SK-N-SH (cell line): Measurements from ENCODE around the gene RUFY4.

Experiments used
- RCOR1 ChIP-seq: fragments of 150-350 bp; IDR thresholded peaks from 2 replicates; pipeline ENCODE4 v1.6.1; 2017; ENCODE audit warnings: antibody characterized with exemption, low read length
- REST ChIP-seq: IDR thresholded peaks from 2 replicates; pipeline ENCODE4 v1.6.1; 2012; ENCODE audit warnings: mild to moderate bottlenecking, low read depth, low read length, moderate library complexity
- SMC3 ChIP-seq: IDR thresholded peaks from 2 replicates; pipeline ENCODE4 v1.6.1; 2012; ENCODE audit warnings: low read depth, low read length, improper control_type of control experiment
- ZBTB33 ChIP-seq: IDR thresholded peaks from 2 replicates; pipeline ENCODE4 v1.4.0; 2012; ENCODE audit warnings: low read depth, borderline replicate concordance

DNA sequence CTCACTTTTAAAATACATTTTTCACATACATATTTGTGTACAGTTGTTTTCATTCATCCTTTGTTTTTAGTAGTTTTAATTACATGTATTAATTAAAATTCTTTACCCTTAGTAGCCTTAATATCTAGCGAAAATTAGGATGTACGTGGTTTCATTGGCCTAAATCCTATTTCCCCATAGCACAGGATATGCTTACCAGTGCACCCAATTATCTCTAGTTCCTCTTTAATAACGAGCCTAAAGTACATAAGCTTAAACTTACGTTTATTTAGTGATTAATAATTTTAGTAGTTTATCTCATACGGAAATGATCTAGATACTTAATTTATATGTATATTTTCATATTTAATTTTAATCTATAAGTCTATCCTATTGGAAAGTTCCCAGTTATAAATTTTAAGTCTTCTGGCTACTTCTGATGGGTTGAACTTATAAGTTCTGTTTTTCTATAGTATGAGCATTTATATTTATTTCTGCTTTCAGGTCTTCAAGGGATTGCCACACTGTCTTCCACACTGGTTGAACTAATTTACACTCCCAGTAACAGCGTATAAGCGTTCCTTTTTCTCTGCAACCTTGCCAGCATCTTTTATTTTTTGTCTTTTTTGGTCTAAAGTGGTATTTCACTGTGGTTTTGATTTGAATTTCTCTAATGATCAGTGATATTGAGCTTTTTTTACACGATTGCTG is 21.4 kb upstream of the RUFY4 start:
- TF ChIP-seq ZBTB33 (no peak), SMC3 (no peak), RCOR1 (no peak), REST (no peak)
